Measurements from ENCODE around the gene ZNF629.

Gene ZNF629

GRCh38 chr16:30786115-30786935 is 680 bp downstream of the ZNF629 start:
- no peak for DNase-seq (ENCODE audit: low read depth)

GRCh38 chr16:30785126-30786106 is 1.6 kb downstream of the ZNF629 start:
- no peak for DNase-seq (ENCODE audit: low read depth)

- no peak for DNase-seq (ENCODE audit: low read depth)
These were observed 2.8 kb downstream of the ZNF629 start for GRCh38 chr16:30784215-30784614.

- no peak for DNase-seq (ENCODE audit: low read depth)
These were observed 3.5 kb downstream of the ZNF629 start for GRCh38 chr16:30783280-30784109.

GRCh38 chr16:30782486-30783279 is 4.3 kb downstream of the ZNF629 start:
- no peak for DNase-seq (ENCODE audit: low read depth)

- no peak for DNase-seq (ENCODE audit: low read depth)
These were observed 6.5 kb downstream of the ZNF629 start for GRCh38 chr16:30780549-30780948.

GRCh38 chr16:30780021-30780420 is 7.0 kb downstream of the ZNF629 start:
- DNase-seq (ENCODE audit: low read depth), result no peak

GRCh38 chr16:30779596-30779995 is 7.4 kb downstream of the ZNF629 start:
- no peak for DNase-seq (ENCODE audit: low read depth)

- DNase-seq (ENCODE audit: low read depth), result peak; percentile 65
These were observed 8.3 kb downstream of the ZNF629 start for GRCh38 chr16:30778549-30779244.

- DNase-seq (ENCODE audit: low read depth), result no peak
These were observed 9.3 kb downstream of the ZNF629 start for GRCh38 chr16:30777591-30778297.

- peak; percentile 79 for DNase-seq (ENCODE audit: low read depth)
These were observed 11.4 kb downstream of the ZNF629 start for GRCh38 chr16:30775392-30776188.

GRCh38 chr16:30775131-30775391 is 11.9 kb downstream of the ZNF629 start:
- no peak for DNase-seq (ENCODE audit: low read depth)

GRCh38 chr16:30774367-30775130 is 12.5 kb downstream of the ZNF629 start:
- no peak for DNase-seq (ENCODE audit: low read depth)

- DNase-seq (ENCODE audit: low read depth), result no peak
These were observed 13.2 kb downstream of the ZNF629 start for GRCh38 chr16:30773826-30774225.

- no peak for DNase-seq (ENCODE audit: low read depth)
These were observed 15.3 kb downstream of the ZNF629 start for GRCh38 chr16:30771726-30772125.

GRCh38 chr16:30769379-30770089 is 17.5 kb downstream of the ZNF629 start:
- no peak for DNase-seq (ENCODE audit: low read depth)

- no peak for DNase-seq (ENCODE audit: low read depth)
These were observed 18.3 kb downstream of the ZNF629 start for GRCh38 chr16:30768583-30769181.
